GM19099 (cell line): ENCODE measurements around the gene TEX12.

Experiments
- POLR2A ChIP-seq: IDR thresholded peaks from 3 replicates; pipeline ENCODE4 v1.6.1; 2011; ENCODE audit warnings: low read depth; ENCODE audit not compliant: insufficient read length; ENCODE audit errors: extremely low read depth

Gene TEX12

GRCh38 chr11:112161012-112161411 lies 6.2 kb upstream of the TEX12 start:
- no peak for TF ChIP-seq POLR2A

GRCh38 chr11:112162761-112163546 lies 4.2 kb upstream of the TEX12 start:
- no peak for TF ChIP-seq POLR2A

- TF ChIP-seq POLR2A = no peak
These were observed 3.1 kb upstream of the TEX12 start, which contains the start of gene IL18 for GRCh38 chr11:112163875-112164685. TSS of gene IL18 (minus strand) at chr11:112164094. CDS start at chr11:112155053, 9,041 bp downstream.

- no peak for TF ChIP-seq POLR2A
These were observed 2.1 kb upstream of the TEX12 start for GRCh38 chr11:112165049-112165448.

GRCh38 chr11:112166562-112166961 lies 610 bp upstream of the TEX12 start:
- no peak for TF ChIP-seq POLR2A

GRCh38 chr11:112172362-112172994 lies 5.3 kb downstream of the TEX12 start:
- no peak for TF ChIP-seq POLR2A

- TF ChIP-seq POLR2A = no peak
These were observed 6.0 kb downstream of the TEX12 start for GRCh38 chr11:112173152-112173551.

- TF ChIP-seq POLR2A = no peak
These were observed 7.8 kb downstream of the TEX12 start, which contains the start of gene BCO2 for GRCh38 chr11:112174789-112175598. TSS of gene BCO2 (plus strand) at chr11:112175512. CDS start at chr11:112175602, 90 bp downstream.

GRCh38 chr11:112175599-112175952 lies 8.4 kb downstream of the TEX12 start:
- TF ChIP-seq POLR2A = no peak

- TF ChIP-seq POLR2A = no peak
These were observed 8.9 kb downstream of the TEX12 start for GRCh38 chr11:112176077-112176476.

GRCh38 chr11:112177589-112177988 lies 10.4 kb downstream of the TEX12 start:
- no peak for TF ChIP-seq POLR2A

- TF ChIP-seq POLR2A = no peak
These were observed 11.3 kb downstream of the TEX12 start for GRCh38 chr11:112178428-112178827.

GRCh38 chr11:112178936-112179335 lies 11.8 kb downstream of the TEX12 start:
- TF ChIP-seq POLR2A = no peak

GRCh38 chr11:112179601-112180000 lies 12.4 kb downstream of the TEX12 start:
- no peak for TF ChIP-seq POLR2A

- no peak for TF ChIP-seq POLR2A
These were observed 15.7 kb downstream of the TEX12 start for GRCh38 chr11:112182867-112183266.
